ENCODE measurements around the gene CCL27. TPM values are rescaled to one million over a fixed set of nuclear protein-coding genes. Genes with fewer than 3 reads are reported as not detected.
A peak's percentile ranks its signal among the peaks of the same experiment; 100 is the strongest.

The CCL27 gene
- total RNA-seq, 1 experiment from 2014 or later: not detected

DNA sequence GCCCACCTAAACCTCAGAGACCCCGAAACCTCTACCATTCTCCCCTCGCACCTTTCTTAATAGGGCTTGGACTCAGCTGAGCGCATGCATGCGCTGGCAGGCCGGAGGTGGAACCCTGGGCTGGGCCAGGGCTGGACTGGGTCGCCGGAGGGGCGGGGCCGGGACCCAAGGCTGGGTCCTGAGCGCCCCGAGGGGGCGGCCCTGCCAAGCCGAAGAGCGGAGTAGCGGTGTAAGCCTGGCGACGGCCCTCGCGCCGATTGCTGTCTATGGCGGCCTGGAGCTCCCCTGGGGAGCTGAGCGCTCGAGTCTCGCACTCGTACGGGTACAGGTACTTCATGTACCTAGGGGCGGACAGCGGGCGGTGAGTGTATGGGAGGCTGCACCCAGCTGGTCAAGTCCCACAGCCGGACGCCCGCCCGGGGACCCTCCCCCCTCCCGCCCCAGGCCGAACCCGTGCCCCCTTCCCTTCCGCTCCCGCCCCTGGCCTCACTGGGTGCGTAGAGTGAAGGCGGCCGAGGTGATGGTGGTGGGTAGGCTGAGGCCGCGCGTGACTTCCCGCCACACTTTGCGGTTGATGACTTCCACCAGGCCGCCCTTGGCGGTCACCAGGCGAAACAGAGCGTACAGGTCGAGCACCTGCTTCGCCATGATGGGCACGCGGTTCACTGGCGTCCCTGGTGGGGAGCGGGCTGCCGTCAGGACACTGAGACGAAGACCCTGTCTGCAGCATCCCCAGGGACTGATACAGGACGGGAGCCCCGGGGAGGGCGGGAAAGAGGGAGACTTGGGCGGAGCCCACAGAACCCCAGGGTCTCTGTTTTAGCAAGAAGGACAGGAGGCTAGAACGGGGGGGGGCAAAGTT lies 38.9 kb downstream of the CCL27 start:
- H3K9ac ChIP-seq (ENCODE audit: low read length): no peak overlapping the region
- H3K9me2 ChIP-seq (replicated peaks; ENCODE audit: insufficient read depth, low read length): no peaks in the 10 kb centered on the region
- peaks cover 19% of the 10 kb centered on the region for H3K4me1 ChIP-seq (ENCODE audit: low read length)
- H2AFZ ChIP-seq (ENCODE audit: low read length): no peak overlapping the region
- no peaks in the 10 kb centered on the region for H4K20me1 ChIP-seq (ENCODE audit: insufficient read depth, low read depth, low read length)
- no peak overlapping the region for H3K27ac ChIP-seq (ENCODE audit: low read length)
- no peak overlapping the region for H3K4me2 ChIP-seq (ENCODE audit: low read depth, low read length, poor library complexity, severe bottlenecking)
- H3K9me3 ChIP-seq (ENCODE audit: low read length): no peaks in the 10 kb centered on the region
- H3K79me2 ChIP-seq (ENCODE audit: low read length): peaks cover 15% of the 10 kb centered on the region
- H3K27me3 ChIP-seq (ENCODE audit: low read length): 0 out of 2 replicates have a peak, but pooled peaks cover 4% of the 10 kb centered on the region
- H3K36me3 ChIP-seq (ENCODE audit: insufficient read depth, low read length): no peaks in the 10 kb centered on the region
- DNase-seq: no peak
- no peak overlapping the region for H3K4me3 ChIP-seq (ENCODE audit: low read length)

DNA sequence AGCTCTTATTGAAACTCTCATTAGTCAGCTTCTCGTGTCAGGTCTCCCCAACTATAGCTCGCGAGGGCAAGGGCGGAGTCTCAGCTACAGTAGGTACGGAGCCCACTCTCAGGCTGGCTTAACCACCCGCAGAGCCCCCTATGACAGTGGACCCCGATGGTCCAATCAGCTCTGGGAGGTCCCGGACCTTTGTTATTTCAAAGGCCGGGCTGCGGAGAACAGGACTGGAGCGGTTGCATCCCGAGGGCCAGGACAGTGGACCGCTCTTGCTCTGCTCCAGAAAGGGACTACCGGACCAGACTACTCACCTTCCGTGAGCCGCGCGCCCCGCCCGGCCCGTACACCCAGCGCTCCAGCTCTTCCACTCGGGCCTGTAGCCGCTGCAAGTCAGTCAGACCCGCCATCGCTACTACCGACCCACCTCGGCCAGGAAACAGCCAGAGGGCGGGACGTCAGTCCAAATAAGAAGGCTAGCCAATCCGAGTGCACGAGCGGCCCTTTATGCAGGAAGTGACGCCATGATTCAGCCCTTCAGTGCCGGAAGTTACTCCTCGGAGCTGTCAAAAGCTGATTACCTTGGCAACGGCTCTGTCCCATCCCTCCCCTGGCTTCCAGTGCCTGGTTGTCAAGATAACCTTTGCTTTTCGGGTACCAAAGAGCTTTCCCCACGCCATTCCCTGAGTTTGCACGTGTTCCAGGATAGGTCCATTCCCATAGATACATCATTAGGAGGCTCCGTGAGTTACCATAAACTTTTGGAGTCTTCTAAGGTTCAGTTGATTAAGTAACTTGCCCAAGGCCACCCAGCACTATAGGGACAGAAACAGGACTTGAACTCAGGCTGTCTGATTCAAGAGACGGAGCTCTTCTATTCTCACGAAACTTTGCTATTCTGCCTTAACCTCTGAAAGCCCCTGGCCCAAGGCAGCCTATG lies 42.1 kb downstream of the CCL27 start, which contains the start of gene DCTN3:
Gene DCTN3 (minus strand): TSS at position 435 of the 934 bp plus-strand sequence. CDS start 31 bp downstream, at position 404.
- Histone ChIP-seq H3K79me2 (ENCODE audit: low read length) (peaks cover 16% of the 10 kb centered on the region), H4K20me1 (ENCODE audit: insufficient read depth, low read depth, low read length) (no peaks in the 10 kb centered on the region), H3K27me3 (ENCODE audit: low read length) (no peaks in the 10 kb centered on the region), H3K9me2 (replicated peaks; ENCODE audit: insufficient read depth, low read length) (no peaks in the 10 kb centered on the region), H3K4me1 (ENCODE audit: low read length) (peaks cover 17% of the 10 kb centered on the region), H3K27ac (ENCODE audit: low read length) (no peak within 1 kb of the TSS), H3K36me3 (ENCODE audit: insufficient read depth, low read length) (no peaks in the 10 kb centered on the region), H3K4me2 (ENCODE audit: low read depth, low read length, poor library complexity, severe bottlenecking) (peak within 1 kb of the TSS; percentile 86), H3K9ac (ENCODE audit: low read length) (peak within 1 kb of the TSS; percentile 86), H3K9me3 (ENCODE audit: low read length) (no peaks in the 10 kb centered on the region), H2AFZ (ENCODE audit: low read length) (peak within 1 kb of the TSS; percentile 78; the same call in 1 of the 2 replicates), H3K4me3 (ENCODE audit: low read length) (peak within 1 kb of the TSS; percentile 91)
- peak; percentile 98 for DNase-seq

DNA sequence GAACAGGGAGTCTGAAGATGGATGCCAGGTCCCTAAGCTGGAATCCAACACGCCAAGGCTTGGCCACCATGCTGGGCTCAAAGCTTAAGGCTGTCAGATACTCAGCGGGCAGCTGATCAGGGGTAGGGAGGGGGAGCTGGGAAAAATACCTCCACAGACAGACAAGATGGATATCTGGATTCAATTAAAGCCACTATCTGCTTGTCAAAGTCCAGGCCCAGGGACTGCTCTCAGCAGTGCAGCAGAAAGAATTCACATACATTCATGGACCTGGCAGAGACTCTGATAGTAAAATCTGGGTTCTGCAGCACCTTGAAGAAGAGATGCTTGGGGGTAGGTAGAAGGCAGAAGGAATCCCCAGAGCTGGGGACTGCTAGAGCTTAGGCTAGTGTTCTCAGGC lies 47.3 kb downstream of the CCL27 start:
- H3K27ac ChIP-seq (ENCODE audit: low read length): no peak overlapping the region

DNA sequence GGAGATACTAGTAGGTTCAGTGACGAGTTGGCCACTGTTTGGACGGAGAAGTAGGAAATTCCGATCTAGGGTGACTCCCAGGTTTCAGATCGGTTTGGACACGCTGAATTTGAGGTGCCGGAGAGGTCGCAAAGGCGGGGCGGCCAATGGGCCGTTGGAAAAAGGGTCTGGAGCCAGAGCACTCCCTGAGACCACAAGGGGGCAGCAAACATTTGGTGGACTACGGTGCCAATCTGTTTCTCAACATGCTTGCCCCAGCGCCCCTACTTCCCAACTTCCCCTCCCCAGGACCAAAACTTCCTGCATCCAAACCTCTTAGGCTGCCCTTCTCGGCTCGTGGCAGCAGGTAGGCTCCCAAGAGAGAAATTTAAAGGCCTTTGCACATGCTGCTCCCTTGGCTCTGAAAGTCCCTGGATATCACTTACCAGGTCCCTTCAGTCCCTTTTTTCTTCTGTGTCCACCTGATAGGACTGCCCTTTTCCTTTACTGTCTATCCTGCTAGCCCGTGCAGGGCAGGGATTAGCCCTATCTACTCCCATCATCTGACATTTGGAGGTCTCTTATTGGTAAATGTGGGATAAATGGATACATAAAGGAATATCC lies 49.6 kb downstream of the CCL27 start:
- no peaks in the 10 kb centered on the region for H3K9me3 ChIP-seq (ENCODE audit: low read length)
- peaks cover 12% of the 10 kb centered on the region for H3K79me2 ChIP-seq (ENCODE audit: low read length)
- 0 out of 2 replicates have a peak overlapping the region, but pooled peaks have one; percentile 40 for H3K27ac ChIP-seq (ENCODE audit: low read length)
- DNase-seq: peak; percentile 94
- H3K9ac ChIP-seq (ENCODE audit: low read length): peak overlapping the region; percentile 99
- H3K4me3 ChIP-seq (ENCODE audit: low read length): peak overlapping the region; percentile 100
- H3K4me1 ChIP-seq (ENCODE audit: low read length): peaks cover 24% of the 10 kb centered on the region
- H4K20me1 ChIP-seq (ENCODE audit: insufficient read depth, low read depth, low read length): no peaks in the 10 kb centered on the region
- H3K36me3 ChIP-seq (ENCODE audit: insufficient read depth, low read length): no peaks in the 10 kb centered on the region
- no peaks in the 10 kb centered on the region for H3K27me3 ChIP-seq (ENCODE audit: low read length)
- H3K4me2 ChIP-seq (ENCODE audit: low read depth, low read length, poor library complexity, severe bottlenecking): peak overlapping the region; percentile 95
- H2AFZ ChIP-seq (ENCODE audit: low read length): 0 out of 2 replicates have a peak overlapping the region, but pooled peaks have one; percentile 31
- H3K9me2 ChIP-seq (replicated peaks; ENCODE audit: insufficient read depth, low read length): no peaks in the 10 kb centered on the region

More for the DNA sequence above, 47.3 kb downstream of the CCL27 start:
- Histone ChIP-seq H3K9me3 (ENCODE audit: low read length) (no peaks in the 10 kb centered on the region), H4K20me1 (ENCODE audit: insufficient read depth, low read depth, low read length) (no peaks in the 10 kb centered on the region), H3K27me3 (ENCODE audit: low read length) (no peaks in the 10 kb centered on the region), H3K4me1 (ENCODE audit: low read length) (peaks cover 36% of the 10 kb centered on the region), H3K4me2 (ENCODE audit: low read depth, low read length, poor library complexity, severe bottlenecking) (no peak overlapping the region), H3K9ac (ENCODE audit: low read length) (no peak overlapping the region), H3K79me2 (ENCODE audit: low read length) (peaks cover 28% of the 10 kb centered on the region), H2AFZ (ENCODE audit: low read length) (no peak overlapping the region), H3K9me2 (replicated peaks; ENCODE audit: insufficient read depth, low read length) (no peaks in the 10 kb centered on the region), H3K36me3 (ENCODE audit: insufficient read depth, low read length) (no peaks in the 10 kb centered on the region), H3K4me3 (ENCODE audit: low read length) (no peak overlapping the region)
- no peak for DNase-seq

Small RNA genes lying within 50 kb of the gene (small RNA-seq; reads per million reads assigned to genes)
- not detected for gene CCL27

Other genes starting within 250 kb of the CCL27 start
- 3.7 and 4.5 TPM in 2 replicates for gene FAM219A, start 204.1 kb downstream of the CCL27 start, total RNA-seq (2014; rRNA removed; shearing (Covaris generic); ENCODE audit: low replicate concordance)
- gene DNAI1, start 203.9 kb downstream of the CCL27 start, total RNA-seq (2014; rRNA removed; shearing (Covaris generic); ENCODE audit: low replicate concordance): 1.6 and 3.4 TPM in 2 replicates
- gene ENHO, start 139.7 kb downstream of the CCL27 start, total RNA-seq (2014; rRNA removed; shearing (Covaris generic); ENCODE audit: low replicate concordance): 14.1 and 16.0 TPM in 2 replicates
- not detected in 2 replicates for gene CNTFR, start 72.9 kb downstream of the CCL27 start, total RNA-seq (2014; rRNA removed; shearing (Covaris generic); ENCODE audit: low replicate concordance)
- gene RPP25L, start 50.6 kb downstream of the CCL27 start, total RNA-seq (2014; rRNA removed; shearing (Covaris generic); ENCODE audit: low replicate concordance): 40.3 and 62.0 TPM in 2 replicates
- 75.9 and 98.9 TPM in 2 replicates for gene DCTN3, start 42.2 kb downstream of the CCL27 start, total RNA-seq (2014; rRNA removed; shearing (Covaris generic); ENCODE audit: low replicate concordance)
- 0.48 TPM in 1 of 2 replicates, not detected in the other for gene ARID3C, start 33.6 kb downstream of the CCL27 start, total RNA-seq (2014; rRNA removed; shearing (Covaris generic); ENCODE audit: low replicate concordance)
- gene SIGMAR1, start 24.9 kb downstream of the CCL27 start, total RNA-seq (2014; rRNA removed; shearing (Covaris generic); ENCODE audit: low replicate concordance): 78.2 and 120 TPM in 2 replicates
- gene GALT, start 16.0 kb downstream of the CCL27 start, total RNA-seq (2014; rRNA removed; shearing (Covaris generic); ENCODE audit: low replicate concordance): 45.4 and 66.2 TPM in 2 replicates
- 9.4 and 15.1 TPM in 2 replicates for gene IL11RA, start 10.5 kb downstream of the CCL27 start, total RNA-seq (2014; rRNA removed; shearing (Covaris generic); ENCODE audit: low replicate concordance)
- gene CCL19, start 28.6 kb upstream of the CCL27 start, total RNA-seq (2014; rRNA removed; shearing (Covaris generic); ENCODE audit: low replicate concordance): not detected in 2 replicates
- gene CCL21, start 47.5 kb upstream of the CCL27 start, total RNA-seq (2014; rRNA removed; shearing (Covaris generic); ENCODE audit: low replicate concordance): not detected in 2 replicates